IPS-NIHi7 (cell line): ENCODE data around the gene DCP1A.
"Not testable (repeated sequence)": the region's sequence is repeated elsewhere in the genome, so short reads cannot be mapped to it uniquely, and the experiment has no call there.

ENCODE experiments used
- DNase-seq: peaks from one replicate; pipeline ENCODE4 v3.0.0; 2012; ENCODE audit warnings: mixed read lengths; ENCODE audit errors: extremely low spot score

DCP1A gene

DNA sequence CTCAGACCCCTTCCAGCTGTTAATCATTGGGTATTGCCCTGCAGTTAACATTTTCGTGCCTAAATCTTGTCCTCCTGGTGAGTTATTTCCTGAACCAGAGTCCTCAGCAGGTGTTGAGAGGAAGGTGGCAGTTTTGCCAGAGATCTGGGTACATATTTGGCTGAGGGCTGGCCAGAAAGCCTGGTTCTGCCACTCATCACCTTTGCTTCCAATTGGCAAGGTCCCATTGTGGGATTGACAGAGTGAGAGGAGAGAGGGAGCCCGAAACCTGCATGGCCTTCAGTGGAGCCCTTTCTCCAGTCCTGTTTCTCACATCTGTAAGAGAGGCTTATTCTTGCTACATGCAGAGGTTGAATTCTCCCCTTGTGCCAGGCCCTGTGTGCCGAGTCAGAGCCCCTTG, 82.6 kb downstream of the DCP1A start:
- DNase-seq = no peak

DNA sequence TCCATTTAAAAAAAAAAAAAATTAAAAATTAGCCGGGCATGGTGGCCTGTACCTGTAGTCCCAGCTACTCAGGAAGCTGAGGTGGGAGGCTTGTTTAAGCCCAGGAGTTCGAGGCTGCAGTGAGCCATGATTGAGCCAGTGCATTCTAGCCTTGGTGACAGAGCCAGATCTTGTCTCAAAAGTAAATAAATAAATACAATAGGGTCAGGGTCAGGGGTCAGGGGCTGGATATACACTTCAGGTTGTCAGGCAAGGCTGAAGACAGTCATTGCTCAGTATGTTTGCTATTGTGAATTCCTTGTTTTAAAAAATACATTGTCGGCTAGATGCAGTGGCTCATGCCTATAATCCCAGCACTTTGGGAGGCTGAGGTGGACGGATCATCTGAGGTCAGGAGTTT, 83.4 kb downstream of the DCP1A start:
- no peak for DNase-seq

DNA sequence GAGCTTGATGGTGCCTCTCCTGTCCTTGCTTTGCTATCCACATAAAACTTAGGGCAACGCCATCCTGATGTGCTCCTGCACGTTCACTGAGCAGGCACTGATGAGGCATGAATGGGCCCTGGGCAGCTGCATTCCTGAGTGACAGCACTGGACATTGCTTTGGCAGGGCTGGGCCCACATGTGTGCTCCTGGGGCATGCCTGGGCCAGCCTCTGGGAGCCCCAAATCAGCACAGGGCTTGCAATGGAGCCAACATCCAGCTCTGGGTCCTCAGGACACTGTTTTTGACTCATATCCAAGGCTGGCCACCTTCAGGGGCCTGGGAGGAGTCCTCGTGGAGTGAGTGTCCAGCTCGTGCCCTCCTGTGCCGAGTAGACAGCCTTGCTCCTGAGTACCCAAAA, 85.6 kb downstream of the DCP1A start:
- DNase-seq = no peak

DNA sequence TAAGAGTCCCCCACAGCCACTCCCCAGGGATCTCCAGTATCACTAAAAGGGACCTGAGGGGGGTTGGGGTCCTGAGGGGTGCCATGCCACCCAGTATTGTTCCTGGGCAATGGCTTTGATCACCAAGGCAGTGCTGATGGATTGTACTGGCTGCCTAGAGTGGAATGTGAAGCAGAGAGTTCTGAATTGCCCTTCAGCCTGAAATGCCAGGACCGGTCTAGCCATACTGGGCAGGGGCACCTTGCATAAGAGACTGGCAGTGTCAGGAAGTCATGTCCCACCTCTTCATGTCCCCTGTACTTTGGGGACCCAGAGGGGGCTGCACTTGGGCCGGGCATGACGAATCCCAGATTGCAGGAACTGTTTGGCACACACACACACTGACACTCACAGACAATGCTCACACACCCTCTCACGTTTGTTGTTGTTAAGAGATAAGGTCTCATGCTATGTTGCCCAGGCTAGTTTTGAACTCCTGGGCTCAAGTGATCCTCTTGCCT, 87.0 kb downstream of the DCP1A start:
- no peak for DNase-seq

DNA sequence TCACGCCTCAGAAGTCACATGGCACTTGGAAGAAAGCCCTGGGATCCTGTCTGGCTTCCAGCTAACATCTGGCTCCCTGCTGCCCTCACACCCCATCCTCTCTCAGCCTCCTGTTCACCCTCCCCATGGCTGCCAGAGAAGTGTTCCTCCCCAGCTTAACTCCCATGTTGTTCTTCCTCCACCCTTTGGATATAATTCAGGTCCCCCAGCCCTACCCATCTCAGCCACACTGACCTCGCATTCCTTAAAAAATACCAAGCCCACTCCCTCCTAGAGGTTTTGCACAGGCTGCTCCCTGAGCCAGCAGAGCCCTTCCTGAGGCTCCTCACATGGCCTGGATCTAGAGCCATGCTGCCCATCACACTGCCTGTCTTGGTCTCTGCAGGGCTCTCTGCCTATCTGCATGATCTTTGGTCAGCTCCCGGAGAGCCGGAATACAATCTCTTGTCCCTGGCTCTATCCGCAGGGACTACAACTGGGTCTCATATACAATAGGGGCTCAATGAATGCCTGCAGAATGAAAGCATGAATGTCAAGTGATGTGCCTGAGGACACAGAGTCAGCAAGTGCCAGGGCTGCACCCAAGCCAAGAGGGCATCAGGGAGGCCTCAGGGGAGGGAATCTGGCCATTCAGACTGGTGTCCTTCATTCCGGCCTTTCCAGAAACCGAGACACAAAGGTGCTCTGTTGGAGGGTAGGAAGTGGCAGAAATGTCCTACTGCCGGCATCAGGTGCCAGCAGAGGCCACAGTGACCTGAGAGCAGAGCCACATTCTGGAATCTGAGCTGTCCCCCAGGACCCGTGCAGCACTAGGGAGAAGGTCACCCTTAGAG, 87.7 kb downstream of the DCP1A start:
- no peak for DNase-seq

DNA sequence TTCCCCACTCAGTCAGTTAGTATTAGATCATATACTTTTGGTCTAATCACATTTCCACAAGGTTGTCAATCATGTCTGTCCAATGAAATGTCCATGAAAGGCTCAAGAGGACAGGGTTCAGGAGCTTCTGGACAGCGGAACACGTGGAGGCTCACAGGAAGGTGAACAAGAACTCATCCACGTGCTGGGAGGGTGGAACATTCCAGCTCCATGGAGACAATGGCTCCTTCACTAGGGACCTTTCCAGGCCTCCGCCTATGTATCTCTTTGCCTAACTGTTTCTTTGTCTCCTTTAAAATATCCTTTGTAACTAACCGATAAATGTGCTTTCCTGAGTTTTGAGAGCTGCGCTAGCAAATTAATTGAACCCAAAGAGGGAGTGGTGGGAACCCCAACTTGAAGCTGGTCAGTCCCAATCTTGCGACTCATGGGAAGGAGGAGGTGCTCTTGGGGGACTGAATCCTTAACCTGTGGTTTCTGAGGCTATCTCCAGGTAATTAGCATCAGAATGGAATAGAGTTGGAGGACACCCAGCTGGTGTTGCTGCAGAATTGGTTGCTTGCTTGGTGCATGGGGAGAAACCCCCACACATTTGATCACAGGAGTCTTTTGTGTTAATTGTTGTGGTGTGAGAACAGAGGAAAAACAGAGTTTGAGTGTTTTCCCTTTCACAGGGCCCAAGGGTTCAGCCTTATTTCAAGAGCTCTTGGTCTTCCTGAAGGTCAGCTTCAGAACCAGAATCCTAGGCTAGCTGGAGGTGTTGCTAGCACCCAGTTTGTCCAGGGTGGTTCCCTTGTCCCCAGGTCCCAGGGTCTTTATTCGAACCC, 88.5 kb downstream of the DCP1A start:
- DNase-seq = no peak

DNA sequence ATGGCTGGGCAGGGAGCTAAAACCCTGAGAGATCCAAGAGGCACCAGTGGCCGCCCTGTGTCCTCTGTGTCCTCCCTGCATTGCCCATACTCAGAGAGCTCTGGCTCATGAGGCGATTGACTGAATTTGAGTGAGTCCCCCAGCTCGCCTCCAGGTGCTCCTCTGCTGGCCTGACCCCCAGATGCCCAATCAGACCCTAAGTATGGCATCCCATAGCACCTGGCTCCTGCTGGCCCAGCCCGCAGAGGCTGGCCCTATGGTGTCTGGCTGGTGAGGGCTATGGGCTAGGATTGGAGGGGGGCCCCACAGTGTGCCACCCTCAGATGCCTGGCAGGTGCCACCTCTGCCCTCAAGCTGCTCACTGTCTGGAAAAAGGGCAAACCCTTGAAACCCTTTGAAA, 89.9 kb downstream of the DCP1A start:
- peak; percentile 6 for DNase-seq

DNA sequence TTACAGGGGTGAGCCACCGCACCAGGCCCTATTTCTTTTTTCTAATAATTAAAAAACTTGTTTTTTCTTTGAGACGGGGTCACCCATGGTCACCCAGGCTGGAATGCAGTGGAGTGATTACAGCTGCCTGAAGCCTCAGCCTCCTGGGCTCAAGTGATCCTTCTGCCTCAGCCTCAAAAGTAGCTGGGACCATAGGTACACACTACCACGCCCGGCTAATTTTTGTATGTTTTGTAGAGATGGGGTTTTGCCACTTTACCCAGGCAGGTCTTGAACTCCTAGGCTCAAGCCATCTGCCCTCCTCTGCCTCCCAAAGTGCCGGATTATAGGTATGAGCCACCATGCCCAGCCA, 90.7 kb downstream of the DCP1A start:
- DNase-seq = no peak

DNA sequence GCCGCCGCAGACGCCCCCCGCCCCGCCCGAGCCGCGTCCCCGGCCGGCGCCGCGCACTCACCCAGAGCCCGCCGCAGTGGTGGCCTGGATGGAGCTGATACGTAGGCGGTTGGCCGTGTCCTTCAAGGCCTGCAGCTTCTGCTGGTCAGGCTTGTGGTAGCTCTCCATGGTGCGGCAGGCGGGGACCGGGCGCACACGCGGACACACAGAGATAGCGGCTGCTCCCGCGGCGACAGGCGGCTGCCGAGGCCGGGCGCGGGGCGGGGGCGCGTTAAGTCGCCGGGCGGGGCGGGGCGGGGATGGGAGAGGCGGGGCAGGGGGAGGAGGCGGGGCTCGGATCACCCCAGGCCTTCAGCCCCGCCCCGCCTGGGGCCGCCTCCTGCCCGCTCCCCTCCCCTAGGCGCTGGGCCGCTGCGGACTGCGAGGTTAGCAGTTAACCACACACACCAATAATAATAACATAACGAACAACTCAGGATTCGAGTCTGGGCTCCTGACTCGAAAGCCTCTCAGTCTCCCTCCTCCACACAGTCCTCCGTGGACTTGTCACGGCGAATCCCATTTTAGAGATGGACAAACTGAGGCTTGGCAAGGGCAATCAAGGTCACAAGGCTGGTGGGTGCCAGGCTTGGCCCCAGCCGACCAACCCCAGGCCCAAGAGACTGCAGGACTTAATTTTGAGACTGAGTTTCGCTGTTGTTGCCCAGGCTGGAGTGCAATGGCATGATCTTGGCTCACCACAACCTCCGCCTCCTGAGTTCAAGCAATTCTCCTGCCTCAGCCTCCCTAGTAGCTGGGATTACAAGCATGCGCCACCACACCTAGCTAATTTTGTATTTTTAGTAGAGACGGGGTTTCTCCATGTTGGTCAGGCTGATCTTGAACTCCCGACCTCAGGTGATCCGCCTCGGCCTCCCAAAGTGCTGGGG, 91.3 kb downstream of the DCP1A start, which contains the start of gene TKT:
Gene TKT (minus strand): TSS at position 248 of the 929 bp plus-strand sequence. CDS start 80 bp downstream, at position 168.
- DNase-seq = peak; percentile 96

DNA sequence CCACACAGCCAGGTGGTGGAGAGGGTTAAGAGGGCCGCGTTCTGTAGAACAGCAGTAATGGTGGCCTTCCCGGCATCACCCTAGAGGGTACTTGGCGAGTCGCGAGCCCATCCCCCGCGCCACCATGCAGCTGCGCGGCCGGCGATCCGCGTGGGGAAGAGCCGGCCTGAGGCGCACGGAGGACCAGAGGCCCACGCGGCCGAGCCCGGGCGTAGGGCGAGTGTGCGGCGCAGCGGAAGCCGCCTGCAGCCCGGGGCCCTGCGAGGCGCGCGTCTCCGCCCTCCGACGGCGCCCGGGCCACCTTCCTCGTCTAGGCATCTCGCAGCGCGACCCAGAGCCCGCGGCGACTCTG, 91.9 kb downstream of the DCP1A start:
- no peak for DNase-seq

DNA sequence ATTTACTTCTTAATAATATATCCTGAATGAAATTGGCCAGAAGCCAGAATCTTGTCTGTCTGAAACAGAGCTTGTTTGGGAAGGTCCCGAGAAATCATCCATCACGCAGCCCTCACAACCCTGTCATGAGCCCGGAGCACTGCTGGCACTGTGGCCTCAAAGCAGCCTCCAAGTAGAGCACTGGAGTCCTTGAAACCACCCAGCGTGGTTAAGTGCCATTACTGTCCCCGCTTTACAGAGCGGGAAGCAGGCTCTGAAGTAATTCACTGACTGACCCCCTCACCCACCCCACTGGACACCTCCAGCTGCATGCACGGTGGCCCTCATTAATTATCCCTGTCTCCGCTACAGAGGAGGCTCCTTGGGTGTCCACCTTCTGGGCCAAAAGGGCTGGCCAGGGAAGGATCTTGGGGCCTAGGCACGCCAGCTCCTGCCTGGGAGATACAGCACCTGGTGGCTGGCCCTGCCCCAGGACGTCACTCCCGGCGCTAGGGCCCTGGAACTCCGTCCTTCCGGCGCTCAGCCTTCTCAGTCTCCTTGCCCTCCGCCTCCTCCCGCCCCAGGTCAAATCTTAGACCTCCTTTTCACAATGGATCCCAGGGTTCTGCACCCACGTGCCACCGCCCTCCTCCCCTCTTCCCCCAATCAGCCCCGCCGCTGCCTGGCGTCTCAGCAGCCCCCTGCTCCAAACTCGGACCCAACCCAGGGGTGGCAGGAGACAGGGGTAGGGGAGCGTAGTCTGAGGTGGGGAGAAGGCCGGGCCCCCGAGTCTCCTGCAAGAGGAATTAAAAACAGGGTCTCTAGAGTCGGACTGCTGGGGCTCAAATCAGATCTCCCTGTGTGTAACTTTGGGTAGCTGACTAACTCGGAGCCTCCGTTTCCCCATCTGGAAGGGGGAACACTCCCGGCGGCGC, 92.6 kb downstream of the DCP1A start:
- DNase-seq = peak; percentile 77

DNA sequence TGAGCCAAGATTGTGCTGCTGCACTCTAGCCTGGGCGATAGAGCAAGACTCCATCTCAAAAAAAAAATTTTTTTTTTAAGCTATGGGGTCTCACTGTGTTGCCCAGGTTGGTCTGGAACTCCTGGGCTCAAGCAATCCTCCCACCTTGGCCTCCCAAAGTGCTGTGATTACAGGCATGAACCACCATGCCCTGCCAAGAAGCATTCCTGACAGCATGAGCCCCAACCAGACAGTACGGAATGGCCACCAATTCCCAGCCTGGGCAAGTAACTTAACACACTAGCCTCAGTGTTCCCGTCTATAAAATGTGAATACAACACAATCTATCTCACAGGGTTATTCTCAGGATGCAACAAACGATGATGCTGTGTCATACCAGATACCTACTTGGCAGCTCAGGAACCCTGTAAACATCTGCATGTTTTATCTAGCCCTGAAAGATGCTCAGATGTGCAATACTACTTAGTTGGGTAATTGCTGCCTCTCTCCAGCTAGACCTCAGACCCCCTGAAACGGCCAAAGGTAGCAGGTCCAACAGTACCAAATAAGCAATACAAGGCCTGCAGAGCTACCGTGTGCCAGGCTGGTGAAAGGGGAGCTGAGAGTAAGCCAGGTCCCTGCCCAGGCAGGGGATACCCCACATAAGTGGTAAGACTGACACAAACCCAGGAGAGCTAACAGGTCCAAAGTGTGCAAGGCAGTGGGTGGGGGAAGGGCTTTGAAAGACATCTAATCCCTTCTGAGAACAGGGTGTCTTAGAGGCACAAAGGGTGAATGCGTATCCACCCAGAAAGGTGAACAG, 93.4 kb downstream of the DCP1A start:
- peak; percentile 7 for DNase-seq

DNA sequence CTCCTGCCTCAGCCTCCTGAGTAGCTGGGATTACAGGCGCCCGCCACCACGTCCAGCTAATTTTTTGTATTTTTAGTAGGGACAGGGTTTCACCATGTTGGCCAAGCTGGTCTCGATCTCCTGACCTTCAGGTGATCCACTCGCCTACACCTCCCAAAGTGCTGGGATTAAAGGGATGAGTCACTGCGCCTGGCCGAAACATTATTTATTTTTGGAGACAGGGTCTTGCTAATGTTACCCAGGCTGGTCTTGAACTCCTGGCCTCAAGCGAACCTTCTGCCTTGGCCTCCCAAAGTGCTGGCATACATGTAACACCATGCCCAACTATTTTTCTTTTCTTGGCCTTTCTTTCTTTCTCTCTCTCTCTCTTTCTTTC, 94.4 kb downstream of the DCP1A start:
- not testable (repeated sequence) for DNase-seq

DNA sequence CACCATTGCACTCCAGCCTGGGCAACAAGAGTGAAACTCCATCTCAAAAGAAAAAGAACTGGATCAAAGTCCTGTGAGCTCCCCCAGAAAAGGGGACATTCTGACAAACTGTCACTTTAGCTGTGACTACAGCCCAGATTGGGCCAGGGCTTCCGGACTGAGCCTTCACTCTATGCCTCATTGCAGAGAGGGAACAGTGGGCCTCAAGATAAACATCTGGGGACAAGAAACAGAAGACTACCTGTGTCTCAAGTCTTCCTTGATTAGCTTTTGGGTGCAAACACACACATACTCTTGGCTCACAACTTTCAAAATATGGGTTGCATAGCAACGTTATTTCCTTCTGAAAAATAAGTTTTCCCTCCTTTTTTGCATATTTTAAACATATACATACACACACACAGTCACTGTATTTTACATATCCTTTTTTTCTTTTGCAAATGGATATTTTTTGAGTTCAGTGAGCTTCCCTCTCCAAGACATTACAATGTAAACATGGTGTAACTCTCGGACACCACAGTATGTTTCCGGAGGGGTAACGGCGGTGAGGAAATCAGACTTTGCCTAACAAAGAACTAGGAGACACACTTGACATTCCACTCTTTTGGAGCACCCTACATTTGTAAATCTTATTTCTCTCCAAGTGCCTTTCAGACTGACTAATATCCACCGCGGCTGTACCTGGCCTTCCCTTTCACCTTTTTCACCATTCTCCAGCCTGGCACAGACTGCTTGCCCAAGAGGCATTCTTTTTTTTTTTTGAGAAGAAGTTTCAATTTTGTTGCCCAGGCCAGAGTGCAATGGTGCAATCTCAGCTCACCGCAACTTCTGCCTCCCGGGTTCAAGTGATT, 95.0 kb downstream of the DCP1A start:
- no peak for DNase-seq

DNA sequence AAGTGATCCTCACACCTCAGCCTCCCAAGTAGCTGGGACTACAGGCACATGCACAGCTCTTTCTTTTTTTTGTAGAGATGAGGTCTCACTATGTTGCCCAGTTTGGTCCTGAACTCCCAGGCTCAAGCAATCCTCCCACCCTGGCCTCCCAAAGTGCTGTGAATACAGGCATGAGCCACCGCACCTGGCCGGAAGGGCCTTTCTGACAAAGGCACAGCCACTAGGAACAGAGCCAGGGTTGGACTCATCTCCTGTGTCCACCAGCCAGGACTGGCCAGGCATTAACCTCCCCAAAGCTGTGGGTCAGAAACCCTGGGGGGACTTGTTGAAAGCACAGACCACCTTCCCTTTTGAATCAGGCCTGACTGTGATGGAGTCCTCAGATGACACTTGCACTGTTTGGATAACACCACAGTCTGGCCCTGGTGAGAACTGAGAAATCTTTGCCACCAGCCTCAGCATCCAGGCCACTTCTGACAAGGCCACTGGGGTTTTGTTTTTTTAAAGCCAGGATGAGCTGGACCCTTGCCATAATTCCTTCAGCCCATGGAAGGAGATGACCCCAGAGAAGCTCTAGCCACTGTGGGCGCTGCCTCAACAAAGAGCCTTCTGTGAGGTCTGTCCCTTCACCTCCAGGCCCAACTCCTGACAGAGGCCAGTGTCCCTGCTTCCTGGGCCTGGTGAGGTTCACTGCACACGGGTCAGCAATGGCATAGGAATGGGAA, 96.3 kb downstream of the DCP1A start:
- no peak for DNase-seq

DNA sequence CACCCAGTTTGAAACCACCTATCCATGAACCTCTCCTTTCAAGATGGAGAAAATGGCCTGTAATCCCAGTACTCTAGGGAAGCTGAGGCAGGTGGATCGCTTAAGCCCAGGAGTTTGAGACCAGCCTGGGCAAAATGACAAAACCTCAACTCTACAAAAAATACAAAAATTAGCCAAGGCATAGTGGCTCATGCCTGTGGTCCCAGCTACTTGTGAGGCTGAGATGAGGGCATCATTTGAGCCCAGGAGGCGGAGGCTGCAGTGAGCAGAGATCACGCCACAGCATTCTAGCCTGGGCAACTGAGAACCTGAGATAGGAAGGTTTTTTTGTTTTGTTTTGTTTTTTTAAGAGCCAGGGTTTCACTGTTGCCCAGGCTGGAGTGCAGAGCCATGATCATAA, 96.9 kb downstream of the DCP1A start:
- DNase-seq = no peak

DNA sequence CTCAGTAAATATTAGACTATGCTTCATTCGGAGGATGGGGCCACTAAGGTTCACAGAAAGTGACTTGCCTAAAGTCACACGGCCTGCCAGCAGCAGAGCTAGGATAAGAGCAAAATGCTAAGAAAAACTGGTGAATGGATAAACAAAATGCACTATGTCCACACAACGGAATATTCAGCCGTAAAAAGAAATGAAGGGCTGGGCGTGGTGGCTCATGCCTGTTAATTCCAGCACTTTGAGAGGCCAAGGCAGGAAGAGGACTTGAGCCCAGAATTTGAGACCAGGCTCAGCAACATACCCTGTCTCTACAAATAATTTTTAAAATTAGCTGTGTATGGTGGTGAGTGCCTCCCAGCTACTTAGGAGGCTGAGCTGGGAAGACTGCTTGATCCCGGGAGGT, 99.2 kb downstream of the DCP1A start:
- DNase-seq = no peak

DNA sequence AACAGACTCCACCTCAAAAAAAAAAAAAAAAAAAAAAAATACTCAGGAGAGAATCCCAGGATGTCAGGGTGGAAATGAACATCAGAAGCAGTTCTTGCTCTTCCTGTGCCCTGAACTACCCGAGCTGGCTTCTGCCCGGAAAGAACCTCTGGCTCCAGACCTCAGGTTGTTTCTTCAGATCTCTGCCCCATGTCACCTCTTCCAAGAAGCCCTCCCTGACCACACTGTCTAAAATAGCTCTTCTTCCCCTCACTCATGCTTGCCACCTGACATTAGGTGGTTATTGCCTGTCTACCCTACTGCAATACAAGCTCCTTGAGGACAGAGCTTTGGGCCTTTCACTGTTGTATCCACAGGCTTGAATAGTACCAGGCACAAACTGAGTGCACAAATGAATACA, 99.7 kb downstream of the DCP1A start:
- no peak for DNase-seq
